Measurements from ENCODE around the gene IRS2. TPM values are rescaled to one million over a fixed set of nuclear protein-coding genes. Genes with fewer than 3 reads are reported as not detected.
A peak's percentile ranks its signal among the peaks of the same experiment; 100 is the strongest.

IRS2 gene
- total and polyA plus RNA-seq, 4 donors = 4.0 to 9.1 (median 6.7) TPM

DNA sequence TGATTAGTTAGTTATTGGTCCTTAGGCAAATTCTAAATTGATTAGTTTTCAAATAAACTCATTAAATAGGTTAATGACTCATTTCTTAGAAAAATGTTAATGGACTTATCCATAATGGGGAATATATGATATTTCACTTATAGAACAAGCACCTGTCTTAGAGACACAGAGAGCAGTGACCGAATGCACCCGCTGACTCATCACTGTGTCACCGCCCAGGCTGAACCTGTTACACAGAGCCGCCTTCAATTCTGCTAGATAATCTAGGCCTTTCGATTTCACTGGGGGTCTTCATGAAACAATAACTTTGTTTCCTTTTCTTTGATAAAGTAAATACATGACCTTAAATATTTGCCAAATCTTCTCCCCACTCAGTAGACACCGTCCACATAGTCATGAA is 13.1 kb downstream of the IRS2 start:
- 93% methylated on average over 6 of the region's 6 CpGs for WGBS
- H3K9me3 ChIP-seq (ENCODE audit: control insufficient read depth in 4 of 4, low read length in 3 of 4) = no peaks in the 10 kb centered on the region
- no peaks in the 10 kb centered on the region for H3K27me3 ChIP-seq (ENCODE audit: control insufficient read depth in 4 of 4, insufficient read depth in 4 of 4, low read length in 3 of 4)
- peaks cover 0 to 28% (median 6%) of the 10 kb centered on the region in 4 donors for H3K4me1 ChIP-seq (ENCODE audit: control insufficient read depth in 4 of 4, insufficient read depth in 4 of 4, low read length in 3 of 4)
- no peak overlapping the region for H3K4me3 ChIP-seq (ENCODE audit: low read depth in 1 of 3, low read length in 3 of 3)
- no peak for DNase-seq (ENCODE audit: low spot score)
- no peak overlapping the region for H3K27ac ChIP-seq (ENCODE audit: low read depth in 1 of 2, low read length in 2 of 2)
- peaks cover 4 to 26% (median 16%) of the 10 kb centered on the region in 4 donors for H3K36me3 ChIP-seq (ENCODE audit: control insufficient read depth in 4 of 4, insufficient read depth in 3 of 4, low read depth in 1 of 4, low read length in 3 of 4)
- H3K9ac ChIP-seq (ENCODE audit: low read depth in 1 of 2, low read length in 2 of 2) = no peak overlapping the region
- TF ChIP-seq ATF3 (IDR thresholded peaks at IDR 0.05) (peak; percentile 19), TAF1 (conservative IDR thresholded peaks at IDR 0.05) (no peak)

- 95% methylated on average over 15 of the region's 15 CpGs for WGBS
- H3K4me3 ChIP-seq (ENCODE audit: low read depth in 1 of 3, low read length in 3 of 3) = no peak overlapping the region
- peaks cover 0 to 24% (median 5%) of the 10 kb centered on the region in 4 donors for H3K4me1 ChIP-seq (ENCODE audit: control insufficient read depth in 4 of 4, insufficient read depth in 4 of 4, low read length in 3 of 4)
- TF ChIP-seq SP1 (IDR thresholded peaks at IDR 0.05) = no peak
- TF ChIP-seq ATF3 (IDR thresholded peaks at IDR 0.05) = no peak
- TF ChIP-seq TAF1 (conservative IDR thresholded peaks at IDR 0.05) = no peak
- TF ChIP-seq ZBTB33 (IDR thresholded peaks at IDR 0.05) = no peak
- TF ChIP-seq FOXA2 (IDR thresholded peaks at IDR 0.05) = no peak
- no peaks in the 10 kb centered on the region for H3K27me3 ChIP-seq (ENCODE audit: control insufficient read depth in 4 of 4, insufficient read depth in 4 of 4, low read length in 3 of 4)
- no peak for DNase-seq (ENCODE audit: low spot score)
- peaks cover 4 to 26% (median 16%) of the 10 kb centered on the region in 4 donors for H3K36me3 ChIP-seq (ENCODE audit: control insufficient read depth in 4 of 4, insufficient read depth in 3 of 4, low read depth in 1 of 4, low read length in 3 of 4)
- no peaks in the 10 kb centered on the region for H3K9me3 ChIP-seq (ENCODE audit: control insufficient read depth in 4 of 4, low read length in 3 of 4)
- H3K9ac ChIP-seq (ENCODE audit: low read depth in 1 of 2, low read length in 2 of 2) = no peak overlapping the region
- no peak overlapping the region for H3K27ac ChIP-seq (ENCODE audit: low read depth in 1 of 2, low read length in 2 of 2)
These were observed 14.5 kb downstream of the IRS2 start for GRCh38 chr13:109771926-109772325.

- WGBS = 97% methylated on average over 6 of the region's 6 CpGs
- H3K27me3 ChIP-seq (ENCODE audit: control insufficient read depth in 4 of 4, insufficient read depth in 4 of 4, low read length in 3 of 4) = no peaks in the 10 kb centered on the region
- peaks cover 0 to 25% (median 5%) of the 10 kb centered on the region in 4 donors for H3K4me1 ChIP-seq (ENCODE audit: control insufficient read depth in 4 of 4, insufficient read depth in 4 of 4, low read length in 3 of 4)
- no peak overlapping the region for H3K4me3 ChIP-seq (ENCODE audit: low read depth in 1 of 3, low read length in 3 of 3)
- H3K9me3 ChIP-seq (ENCODE audit: control insufficient read depth in 4 of 4, low read length in 3 of 4) = no peaks in the 10 kb centered on the region
- no peak for DNase-seq (ENCODE audit: low spot score)
- H3K36me3 ChIP-seq (ENCODE audit: control insufficient read depth in 4 of 4, insufficient read depth in 3 of 4, low read depth in 1 of 4, low read length in 3 of 4) = peaks cover 2 to 26% (median 16%) of the 10 kb centered on the region in 4 donors
- no peak overlapping the region for H3K27ac ChIP-seq (ENCODE audit: low read depth in 1 of 2, low read length in 2 of 2)
- no peak overlapping the region for H3K9ac ChIP-seq (ENCODE audit: low read depth in 1 of 2, low read length in 2 of 2)
- TF ChIP-seq, protein P1, sequence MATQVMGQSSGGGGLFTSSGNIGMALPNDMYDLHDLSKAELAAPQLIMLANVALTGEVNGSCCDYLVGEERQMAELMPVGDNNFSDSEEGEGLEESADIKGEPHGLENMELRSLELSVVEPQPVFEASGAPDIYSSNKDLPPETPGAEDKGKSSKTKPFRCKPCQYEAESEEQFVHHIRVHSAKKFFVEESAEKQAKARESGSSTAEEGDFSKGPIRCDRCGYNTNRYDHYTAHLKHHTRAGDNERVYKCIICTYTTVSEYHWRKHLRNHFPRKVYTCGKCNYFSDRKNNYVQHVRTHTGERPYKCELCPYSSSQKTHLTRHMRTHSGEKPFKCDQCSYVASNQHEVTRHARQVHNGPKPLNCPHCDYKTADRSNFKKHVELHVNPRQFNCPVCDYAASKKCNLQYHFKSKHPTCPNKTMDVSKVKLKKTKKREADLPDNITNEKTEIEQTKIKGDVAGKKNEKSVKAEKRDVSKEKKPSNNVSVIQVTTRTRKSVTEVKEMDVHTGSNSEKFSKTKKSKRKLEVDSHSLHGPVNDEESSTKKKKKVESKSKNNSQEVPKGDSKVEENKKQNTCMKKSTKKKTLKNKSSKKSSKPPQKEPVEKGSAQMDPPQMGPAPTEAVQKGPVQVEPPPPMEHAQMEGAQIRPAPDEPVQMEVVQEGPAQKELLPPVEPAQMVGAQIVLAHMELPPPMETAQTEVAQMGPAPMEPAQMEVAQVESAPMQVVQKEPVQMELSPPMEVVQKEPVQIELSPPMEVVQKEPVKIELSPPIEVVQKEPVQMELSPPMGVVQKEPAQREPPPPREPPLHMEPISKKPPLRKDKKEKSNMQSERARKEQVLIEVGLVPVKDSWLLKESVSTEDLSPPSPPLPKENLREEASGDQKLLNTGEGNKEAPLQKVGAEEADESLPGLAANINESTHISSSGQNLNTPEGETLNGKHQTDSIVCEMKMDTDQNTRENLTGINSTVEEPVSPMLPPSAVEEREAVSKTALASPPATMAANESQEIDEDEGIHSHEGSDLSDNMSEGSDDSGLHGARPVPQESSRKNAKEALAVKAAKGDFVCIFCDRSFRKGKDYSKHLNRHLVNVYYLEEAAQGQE (IDR thresholded peaks at IDR 0.05) = no peak
- no peak for TF ChIP-seq EGR1 (IDR thresholded peaks at IDR 0.05; ENCODE audit: low read depth in 2 of 2)
- TF ChIP-seq RAD21 (IDR thresholded peaks at IDR 0.05) = no peak
- no peak for TF ChIP-seq YY1 (IDR thresholded peaks at IDR 0.05)
- TF ChIP-seq SP1 (IDR thresholded peaks at IDR 0.05) = no peak
- TF ChIP-seq GABPA (IDR thresholded peaks at IDR 0.05 in 1 of 2, conservative IDR thresholded peaks at IDR 0.05 in 1 of 2) = no peak
- no peak for TF ChIP-seq HNF4A (conservative IDR thresholded peaks at IDR 0.05)
- TF ChIP-seq TAF1 (conservative IDR thresholded peaks at IDR 0.05) = no peak
- TF ChIP-seq NR2F2 (IDR thresholded peaks at IDR 0.05) = no peak
- no peak for TF ChIP-seq CTCF (IDR thresholded peaks at IDR 0.05; ENCODE audit: low read depth, low read length, missing input control)
- TF ChIP-seq FOXA1 (IDR thresholded peaks at IDR 0.05) = no peak
- TF ChIP-seq ATF3 (IDR thresholded peaks at IDR 0.05) = no peak
- TF ChIP-seq FOXA2 (IDR thresholded peaks at IDR 0.05) = no peak
- no peak for TF ChIP-seq JUND (IDR thresholded peaks at IDR 0.05)
- TF ChIP-seq ZBTB33 (IDR thresholded peaks at IDR 0.05) = no peak
These were observed 15.9 kb downstream of the IRS2 start for GRCh38 chr13:109770436-109770835.
